ENCODE measurements around the gene XKR7.

The XKR7 gene

DNA sequence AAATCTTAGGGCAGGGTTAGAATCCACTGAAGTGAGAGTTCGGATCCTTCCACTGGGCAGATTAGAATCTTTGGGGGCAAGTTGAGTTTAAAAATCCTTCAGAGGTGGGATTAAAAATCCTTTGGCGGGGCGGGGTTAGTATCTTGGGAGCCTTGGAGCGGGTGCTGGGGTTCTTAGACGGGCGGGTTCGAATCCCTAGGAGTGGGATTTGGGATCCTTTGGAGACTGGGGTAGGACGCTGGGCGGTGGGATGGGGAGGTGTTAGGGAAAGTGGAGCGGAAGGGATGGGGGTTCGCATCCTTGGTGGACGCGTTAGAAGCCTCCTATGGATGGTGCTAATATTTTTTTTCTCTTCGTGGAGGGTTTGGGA is 83.8 kb downstream of the XKR7 start:
- DNase-seq = no peak

DNA sequence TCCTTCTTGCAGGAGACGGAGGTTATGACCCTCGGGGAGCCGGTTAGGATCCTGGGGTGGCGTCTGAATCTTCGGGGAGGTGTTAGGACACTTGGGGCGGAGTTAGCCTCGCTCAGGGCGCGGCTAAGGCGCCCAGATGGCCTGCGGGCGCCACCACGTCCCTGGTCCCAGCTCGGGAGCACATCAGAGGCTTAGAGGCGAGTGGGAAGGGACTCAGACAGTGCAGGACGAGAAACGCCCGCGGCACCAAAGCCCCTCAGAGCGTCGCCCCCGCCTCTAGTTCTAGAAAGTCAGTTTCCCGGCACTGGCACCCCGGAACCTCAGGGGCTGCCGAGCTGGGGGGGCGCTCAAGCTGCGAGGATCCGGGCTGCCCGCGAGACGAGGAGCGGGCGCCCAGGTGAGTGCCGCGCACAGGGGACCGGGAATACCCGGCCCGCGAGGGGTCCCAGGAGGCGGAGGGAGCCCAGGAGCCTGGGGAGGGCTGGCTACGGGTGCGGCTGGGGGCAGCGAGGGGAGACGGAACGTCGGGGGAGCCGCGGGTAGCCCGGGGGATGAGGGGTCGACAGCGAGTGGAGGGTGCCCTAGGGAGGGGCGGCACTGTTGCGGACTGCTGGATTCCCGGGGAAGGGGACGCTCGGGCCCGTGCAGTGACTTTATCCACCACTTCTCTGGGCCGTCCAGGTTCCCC is 84.3 kb downstream of the XKR7 start, which contains the start of gene HCK:
TSS of gene HCK (plus strand) at position 153 of the 688 bp plus-strand sequence.
- peak; percentile 88 to 92 for DNase-seq

DNA sequence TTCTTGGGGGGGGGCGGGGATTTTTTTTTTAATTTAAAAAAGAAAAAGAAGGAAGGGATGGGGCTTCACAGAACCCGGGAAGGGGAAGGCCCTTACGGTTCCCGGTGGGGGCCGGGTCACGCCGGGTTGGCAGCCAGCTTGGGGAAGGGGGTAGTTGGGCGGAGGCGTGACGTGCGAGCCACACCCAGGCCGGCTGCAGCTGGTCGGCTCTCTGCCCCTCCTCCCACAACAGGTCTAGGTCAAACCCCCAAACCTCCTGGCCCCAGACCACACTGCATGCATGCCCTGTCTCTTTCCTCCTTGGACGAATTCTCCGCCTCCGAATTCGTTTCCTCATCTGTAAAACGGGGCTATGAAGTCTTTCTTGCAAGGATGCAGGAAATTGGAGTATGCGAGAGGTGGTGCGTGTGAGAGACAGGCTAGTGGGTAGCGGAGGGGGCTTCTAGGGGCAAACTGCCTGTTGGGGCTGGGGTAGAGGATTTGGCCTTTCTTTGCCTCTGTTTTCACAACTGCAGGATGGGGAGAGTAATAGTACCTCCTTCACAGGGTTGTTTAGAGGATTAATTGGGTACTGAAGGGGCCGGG is 84.9 kb downstream of the XKR7 start:
- peak; percentile 93 for DNase-seq
